Lower leg skin (tissue), 4 donors: ENCODE data around the gene ATG12. TPM values are rescaled to one million over a fixed set of nuclear protein-coding genes. Genes with fewer than 3 reads are reported as not detected.

Experiments used
- DNase-seq, 2 donors: peaks; one replicate each; pipeline ENCODE4 v3.0.0-alpha.2; 2019; ENCODE audit warnings: low spot score in 2 of 2
- H3K4me3 ChIP-seq: fragments of 200-600 bp; sonication (generic); 2 replicates; pipeline ENCODE4 v1.5.1; 2017; ENCODE audit warnings: mild to moderate bottlenecking, low read depth; ENCODE audit not compliant: poor library complexity, severe bottlenecking
- CTCF ChIP-seq, 3 donors: fragments of 450-650 bp; IDR thresholded peaks; one replicate each; pipeline ENCODE4 v1.5.1; 2016; ENCODE audit warnings: antibody characterized with exemption in 3 of 3, mild to moderate bottlenecking in 3 of 3, moderate library complexity in 2 of 3
- POLR2A ChIP-seq, 2 donors: fragments of 450-650 bp; IDR thresholded peaks; one replicate each; pipeline ENCODE4 v1.6.1; 2016 to 2017; ENCODE audit warnings: antibody characterized with exemption in 2 of 2, mild to moderate bottlenecking in 1 of 2, moderate library complexity in 1 of 2
- WGBS, 2 donors: methylation state at CpG; one replicate each; pipeline ENCODE4 v1.1.5; 2018; 5-methylcytosine and 5-hydroxymethylcytosine counted together
- intact Hi-C: fragments of 100-400 bp; cut with DNase I; formaldehyde crosslinking; loops from one replicate; pipeline ENCODE4 v1.15.0; 2023; ENCODE audit warnings: low total_unique reads
- total RNA-seq, 4 donors: library from RNA; depleted of rRNA; stranded (reverse); fragments of >200 nt; gene quantifications; one replicate each; pipeline ENCODE4 v1.1.0, GENCODE V29; 2016

The ATG12 gene
- total RNA-seq, 4 donors from 2014 or later, result 29.7 to 52.7 (median 34.8) TPM

GRCh38 chr5:115857626-115858349, 16.4 kb upstream of the ATG12 start:
- DNase-seq, result no peak
- WGBS, 2 donors, result 26 to 31% methylated on average over 2 of the region's 2 CpGs
- TF ChIP-seq POLR2A (IDR thresholded peaks at IDR 0.05) (no peak), CTCF (IDR thresholded peaks at IDR 0.05) (no peak)
- H3K4me3 ChIP-seq, result no peak overlapping the region
- intact Hi-C loops, result no loop called here

GRCh38 chr5:115857057-115857479, 15.7 kb upstream of the ATG12 start:
- intact Hi-C loops, result no loop called here
- DNase-seq, result no peak
- TF ChIP-seq POLR2A (IDR thresholded peaks at IDR 0.05), result no peak
- TF ChIP-seq CTCF (IDR thresholded peaks at IDR 0.05), result no peak
- no peak overlapping the region for H3K4me3 ChIP-seq
- 42 to 54% methylated on average over 1 of the region's 1 CpG for WGBS, 2 donors

DNA sequence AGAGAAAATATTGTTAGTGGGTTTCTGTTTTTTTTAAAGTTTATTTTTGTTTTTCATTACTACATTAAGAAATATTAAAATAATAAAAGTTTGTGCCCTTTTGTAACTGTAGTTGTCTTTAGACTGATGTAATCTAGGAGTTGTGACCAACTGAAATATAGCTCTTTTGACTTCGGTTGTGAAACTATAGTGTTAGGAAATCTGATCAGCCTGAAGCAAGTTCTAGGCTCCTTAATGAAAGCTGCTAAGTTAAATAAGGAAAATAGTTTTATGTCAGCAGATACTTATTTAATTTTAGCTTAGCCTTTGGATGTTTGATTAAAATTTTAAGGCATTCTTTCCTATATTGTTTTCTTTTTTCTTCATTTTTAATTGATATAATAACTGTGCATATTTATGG, 14.6 kb upstream of the ATG12 start:
- H3K4me3 ChIP-seq, result no peak overlapping the region
- 32 to 46% methylated on average over 1 of the region's 1 CpG for WGBS, 2 donors
- TF ChIP-seq CTCF (IDR thresholded peaks at IDR 0.05) (no peak), POLR2A (IDR thresholded peaks at IDR 0.05) (no peak)
- intact Hi-C loops, result no loop called here
- DNase-seq, result no peak

DNA sequence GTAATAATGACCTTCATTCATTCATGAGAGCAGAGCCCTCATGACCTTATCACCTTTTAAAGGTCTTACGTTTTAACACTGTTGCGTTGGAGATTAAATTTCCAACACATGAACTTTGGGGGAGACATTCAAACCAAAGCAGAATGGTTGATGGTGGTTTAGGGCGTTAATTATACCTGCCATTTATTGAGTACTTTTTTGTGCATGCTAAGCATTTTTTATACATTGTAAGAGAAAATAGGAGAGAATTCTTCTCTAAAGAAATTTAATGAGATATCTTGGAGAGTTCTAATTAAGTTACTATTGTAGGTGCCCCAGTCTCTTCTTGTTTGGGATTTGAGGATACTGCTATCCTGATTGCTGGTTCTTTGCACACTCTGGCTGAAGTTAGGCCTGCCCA, 12.8 kb upstream of the ATG12 start:
- DNase-seq, result no peak
- intact Hi-C loops, result no loop called here
- whole genome bisulfite sequencing, 2 donors, result 96% methylated on average over 3 of the region's 3 CpGs
- H3K4me3 ChIP-seq, result no peak overlapping the region
- no peak for TF ChIP-seq POLR2A (IDR thresholded peaks at IDR 0.05)
- TF ChIP-seq CTCF (IDR thresholded peaks at IDR 0.05), result no peak

DNA sequence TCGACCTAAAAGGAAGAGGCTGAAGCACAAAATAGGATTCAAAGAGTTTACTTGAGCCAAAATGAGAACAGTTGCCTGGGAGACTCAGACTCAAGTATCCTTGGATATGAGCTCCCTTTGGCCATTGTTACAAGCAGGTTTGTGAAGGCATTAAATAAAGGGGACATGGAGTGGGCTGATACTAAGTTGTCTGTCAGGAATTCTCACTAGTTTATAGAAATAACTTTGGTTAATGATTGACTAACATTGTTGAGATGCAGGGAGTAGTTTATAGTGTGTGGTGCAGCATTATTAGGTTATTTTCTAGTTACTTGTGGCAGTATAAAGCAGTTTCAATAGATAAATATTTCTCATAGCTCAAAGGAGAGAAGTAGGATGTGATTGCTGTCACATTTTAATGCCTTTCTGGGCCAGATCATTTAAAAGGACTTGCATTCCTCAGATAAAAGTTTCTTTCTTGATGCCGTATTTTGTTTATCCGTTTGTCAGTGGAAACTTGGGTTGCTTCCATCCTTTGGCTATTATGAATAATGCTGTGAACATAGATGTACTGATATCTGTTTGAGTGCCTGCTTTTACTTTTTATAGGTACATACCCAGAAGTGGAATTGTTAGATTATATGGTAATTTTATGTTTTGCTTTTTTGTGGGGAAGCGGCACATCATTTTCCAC, 9.5 kb upstream of the ATG12 start:
- WGBS, 2 donors, result 37 to 44% methylated on average over 4 of the region's 4 CpGs
- no peak overlapping the region for H3K4me3 ChIP-seq
- TF ChIP-seq CTCF (IDR thresholded peaks at IDR 0.05) (no peak), POLR2A (IDR thresholded peaks at IDR 0.05) (no peak)
- intact Hi-C loops, result no loop called here
- no peak for DNase-seq
